ENCODE measurements around the gene HPGD.

- no peak for TF ChIP-seq CTCF (IDR thresholded peaks at IDR 0.05; ENCODE audit: low read length)
- TF ChIP-seq EZH2phosphoT487 (IDR thresholded peaks at IDR 0.05; ENCODE audit: low read length) = no peak
- TF ChIP-seq EZH2 (optimal IDR thresholded peaks at IDR 0.05; ENCODE audit: low read depth, low read length) = no peak
Observed at GRCh38 chr4:174449152-174449551, 73.1 kb downstream of the HPGD start.
